SK-N-SH (cell line): ENCODE results near the gene FBXO47. TPM values are rescaled to one million over a fixed set of nuclear protein-coding genes. Genes with fewer than 3 reads are reported as not detected.

Experiments used
- CTCF ChIA-PET: fragments of 300-600, 350-600 bp; formaldehyde crosslinking; extraction: SDS; loops from one replicate; lab custom pipeline; 2021; lab: Yijun Ruan, JAX
- POLR2A ChIA-PET: fragments of 350-600 bp; sonication (Branson Sonifier 250); formaldehyde crosslinking; extraction: SDS; loops from one replicate; lab custom pipeline; 2020; ENCODE audit warnings: antibody characterized with exemption, inconsistent platforms; lab: Yijun Ruan, JAX
- DNase-seq: peaks from one replicate; pipeline ENCODE4 v3.0.0; 2012
- H2AFZ ChIP-seq: fragments of 200-600 bp; sonication (generic); 2 replicates; pipeline ENCODE4 v1.8.1; 2016; ENCODE audit warnings: antibody characterized with exemption, mild to moderate bottlenecking, low read depth
- H3F3A ChIP-seq: fragments of 200-600 bp; sonication (generic); replicated peaks from 2 replicates; pipeline ENCODE3; 2016; ENCODE audit warnings: antibody characterized with exemption, mild to moderate bottlenecking; ENCODE audit not compliant: insufficient read depth
- H3K27ac ChIP-seq, 2 experiments: fragments of 200-500 bp in 1 of 2; fragments of 200-600 bp in 1 of 2; sonication (Bioruptor generic) in 1 of 2; sonication (generic), shearing (Covaris generic) in 1 of 2; 2 replicates each; pipeline versions ENCODE4 v1.5.1 to v1.6.1; 2014 to 2016; ENCODE audit warnings: low read depth in 2 of 2, inconsistent platforms in 1 of 2, low read length in 1 of 2, mild to moderate bottlenecking in 1 of 2, mixed read lengths in 1 of 2
- H3K27me3 ChIP-seq: fragments of 200-600 bp; sonication (generic), shearing (Covaris generic); 2 replicates; pipeline ENCODE4 v1.6.1; 2016; ENCODE audit warnings: mixed run types; ENCODE audit not compliant: insufficient read depth
- H3K36me3 ChIP-seq, 2 experiments: fragments of 200-500 bp in 1 of 2; fragments of 200-600 bp in 1 of 2; sonication (Bioruptor generic) in 1 of 2; sonication (generic) in 1 of 2; replicated peaks in 1 of 2; 2 replicates each; pipeline versions ENCODE3 to v1.5.1; 2014 to 2016; ENCODE audit warnings: low read length in 1 of 2, mild to moderate bottlenecking in 1 of 2; ENCODE audit not compliant: insufficient read depth in 2 of 2, control insufficient read depth in 1 of 2
- H3K4me1 ChIP-seq, 2 experiments: fragments of 200-500 bp in 1 of 2; fragments of 200-600 bp in 1 of 2; sonication (Bioruptor generic) in 1 of 2; sonication (generic), shearing (Covaris generic) in 1 of 2; 2 replicates each; pipeline versions ENCODE4 v1.5.1 to v1.6.1; 2014 to 2016; ENCODE audit warnings: low read depth in 1 of 2, low read length in 1 of 2, mixed run types in 1 of 2; ENCODE audit not compliant: insufficient read depth in 2 of 2, control insufficient read depth in 1 of 2
- H3K4me2 ChIP-seq: fragments of 200-600 bp; sonication (generic), shearing (Covaris generic); 2 replicates; pipeline ENCODE4 v1.6.1; 2017; ENCODE audit warnings: mixed run types
- H3K4me3 ChIP-seq, 2 experiments: fragments of 200-500 bp in 1 of 2; fragments of 200-600 bp in 1 of 2; sonication (Bioruptor generic) in 1 of 2; sonication (generic), shearing (Covaris generic) in 1 of 2; 2 replicates each; pipeline versions ENCODE4 v1.5.1 to v1.8.1; 2014 to 2016; ENCODE audit warnings: low read depth in 2 of 2, inconsistent platforms in 1 of 2, low read length in 1 of 2, mild to moderate bottlenecking in 1 of 2, mixed read lengths in 1 of 2, moderate library complexity in 1 of 2
- H3K79me2 ChIP-seq: fragments of 200-600 bp; sonication (generic); 2 replicates; pipeline ENCODE4 v1.8.1; 2017; ENCODE audit warnings: mild to moderate bottlenecking; ENCODE audit not compliant: insufficient read depth
- H3K9ac ChIP-seq: fragments of 200-600 bp; sonication (generic); 2 replicates; pipeline ENCODE4 v1.6.1; 2017; ENCODE audit warnings: mixed run types
- H3K9me2 ChIP-seq: fragments of 200-600 bp; sonication (generic); 2 replicates; pipeline ENCODE4 v1.6.1; 2017; ENCODE audit warnings: mixed run types
- H3K9me3 ChIP-seq: fragments of 200-600 bp; sonication (generic); 2 replicates; pipeline ENCODE4 v1.6.1; 2017; ENCODE audit warnings: mixed run types, mild to moderate bottlenecking, moderate library complexity
- H4K20me1 ChIP-seq: fragments of 200-600 bp; sonication (generic); 2 replicates; pipeline ENCODE4 v1.6.1; 2017; ENCODE audit warnings: mild to moderate bottlenecking, mixed run types; ENCODE audit not compliant: insufficient read depth
- FOSL2 ChIP-seq: IDR thresholded peaks from 2 replicates; pipeline ENCODE4 v1.4.0; 2012; ENCODE audit warnings: low read depth, mild to moderate bottlenecking, moderate library complexity, borderline replicate concordance
- FOXJ3 ChIP-seq: sonication (generic); formaldehyde crosslinking; IDR thresholded peaks from 2 replicates; pipeline ENCODE4 v1.5.1; 2020; ENCODE audit warnings: mild to moderate bottlenecking, missing genetic modification reagents
- GABPA ChIP-seq: IDR thresholded peaks from 2 replicates; pipeline ENCODE4 v1.4.0; 2012; ENCODE audit warnings: low read depth, mild to moderate bottlenecking
- IRF3 ChIP-seq: fragments of 150-350 bp; IDR thresholded peaks from 2 replicates; pipeline ENCODE4 v1.6.1; 2016; ENCODE audit warnings: mild to moderate bottlenecking, low read depth, low read length
- NFIC ChIP-seq: IDR thresholded peaks from 2 replicates; pipeline ENCODE4 v1.4.0; 2012; ENCODE audit warnings: borderline replicate concordance
- PBX3 ChIP-seq: IDR thresholded peaks from 2 replicates; pipeline ENCODE4; 2012
- POLR2AphosphoS5 ChIP-seq: IDR thresholded peaks from 2 replicates; pipeline ENCODE4 v1.6.1; 2012; ENCODE audit warnings: low read depth, low read length
- RCOR1 ChIP-seq: fragments of 150-350 bp; IDR thresholded peaks from 2 replicates; pipeline ENCODE4 v1.6.1; 2017; ENCODE audit warnings: antibody characterized with exemption, low read length
- REST ChIP-seq: IDR thresholded peaks from 2 replicates; pipeline ENCODE4 v1.6.1; 2012; ENCODE audit warnings: mild to moderate bottlenecking, low read depth, low read length, moderate library complexity
- RFX5 ChIP-seq: IDR thresholded peaks from 2 replicates; pipeline ENCODE4 v1.6.1; 2012; ENCODE audit warnings: mild to moderate bottlenecking, improper control_type of control experiment, low read length
- SMC3 ChIP-seq: IDR thresholded peaks from 2 replicates; pipeline ENCODE4 v1.6.1; 2012; ENCODE audit warnings: low read depth, low read length, improper control_type of control experiment
- TAF1 ChIP-seq: IDR thresholded peaks from 2 replicates; pipeline ENCODE4 v1.6.1; 2012; ENCODE audit warnings: low read depth, mild to moderate bottlenecking, low read length, moderate library complexity, borderline replicate concordance
- TCF12 ChIP-seq: IDR thresholded peaks from 2 replicates; pipeline ENCODE4 v1.4.0; 2012
- TEAD4 ChIP-seq: IDR thresholded peaks from 2 replicates; pipeline ENCODE4 v1.4.0; 2012; ENCODE audit warnings: mild to moderate bottlenecking, borderline replicate concordance; ENCODE audit not compliant: insufficient read depth
- USF2 ChIP-seq: fragments of 150-350 bp; IDR thresholded peaks from 2 replicates; pipeline ENCODE4 v1.6.1; 2017; ENCODE audit warnings: antibody characterized with exemption, low read length, low read depth, borderline replicate concordance
- WGBS: methylation state at CpG from one replicate; pipeline ENCODE4 v1.1.6; 2017; ENCODE audit warnings: low lambda C conversion rate; 5-methylcytosine and 5-hydroxymethylcytosine counted together
- polyA plus RNA-seq, 3 experiments: library from polyadenylated mRNA; depleted of rRNA; stranded (reverse); fragments of >200 nt; gene quantifications; 2 replicates each; pipeline ENCODE4 v1.2.3, GENCODE V29; 2012
- TF ChIP-seq, protein P1 (sequence below): IDR thresholded peaks from 2 replicates; pipeline ENCODE4 v1.4.0; 2012; ENCODE audit warnings: low read depth

The FBXO47 gene
- polyA plus RNA-seq, 1 of the 3 experiments (the other 2 are of a cell fraction): not detected

DNA sequence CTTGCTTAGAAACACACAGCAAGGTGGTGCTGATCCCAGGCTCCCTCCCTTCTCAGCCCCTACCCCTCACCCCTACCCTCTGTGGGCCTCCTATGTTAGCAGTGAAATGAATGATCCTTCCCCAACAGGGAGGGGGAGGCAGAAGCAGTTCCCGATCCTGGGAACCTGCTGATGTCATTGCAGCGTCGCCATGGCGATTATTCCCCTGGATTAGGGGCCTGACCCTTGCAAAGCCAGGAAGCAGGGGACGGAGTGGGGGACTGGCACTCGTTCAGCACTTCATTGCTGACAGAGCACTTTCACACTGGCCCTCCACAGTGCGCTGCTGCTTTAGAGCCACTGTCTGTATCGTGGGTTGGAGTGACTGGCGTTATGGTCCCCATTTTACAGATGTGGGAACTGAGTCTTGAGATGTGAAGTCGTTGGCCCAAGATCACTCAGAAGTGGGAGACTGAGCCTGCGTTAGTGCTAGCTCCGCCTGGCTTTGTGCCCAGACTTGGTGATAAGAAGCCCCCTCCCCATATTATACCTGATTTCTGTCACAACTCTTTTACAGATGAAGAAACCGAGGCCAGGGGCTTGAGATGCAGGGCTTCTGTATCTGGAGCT lies 70.8 kb downstream of the FBXO47 start:
- H3K36me3 ChIP-seq: peaks cover 26 to 49% of the 10 kb centered on the region in 2 experiments
- TF ChIP-seq, protein P1, sequence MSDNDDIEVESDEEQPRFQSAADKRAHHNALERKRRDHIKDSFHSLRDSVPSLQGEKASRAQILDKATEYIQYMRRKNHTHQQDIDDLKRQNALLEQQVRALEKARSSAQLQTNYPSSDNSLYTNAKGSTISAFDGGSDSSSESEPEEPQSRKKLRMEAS: no peak
- TF ChIP-seq NFIC (no peak), SMC3 (no peak), FOXJ3 (no peak), FOSL2 (no peak), RFX5 (no peak), USF2 (no peak), GABPA (no peak), REST (no peak), TCF12 (no peak), TAF1 (no peak), TEAD4 (no peak), IRF3 (no peak), RCOR1 (no peak), PBX3 (no peak), POLR2AphosphoS5 (no peak)
- H4K20me1 ChIP-seq: peaks cover 80% of the 10 kb centered on the region
- H2AFZ ChIP-seq: no peak overlapping the region
- H3K4me3 ChIP-seq: no peak overlapping the region
- peaks cover 9 to 38% of the 10 kb centered on the region in 2 experiments; a peak in 1 of 4 replicates for H3K4me1 ChIP-seq
- H3K27me3 ChIP-seq: no peaks in the 10 kb centered on the region
- H3K79me2 ChIP-seq: peaks cover 75% of the 10 kb centered on the region
- peaks cover 38% of the 10 kb centered on the region for H3F3A ChIP-seq
- no peak overlapping the region for H3K9ac ChIP-seq
- H3K9me3 ChIP-seq: no peaks in the 10 kb centered on the region
- DNase-seq: no peak
- WGBS: 88% methylated on average over 7 of the region's 13 CpGs
- H3K4me2 ChIP-seq: no peak overlapping the region
- CTCF ChIA-PET: interaction anchor here (0.6 kb wide), 1 partner anchor 25 kb away, joined by 3 read pairs; no protein-coding TSS in a partner anchor
- POLR2A ChIA-PET: interaction anchor here (0.7 kb wide), 1 partner anchor 27 kb away, joined by 3 read pairs; the partner anchor contains the start of gene LASP1
- H3K27ac ChIP-seq: no peak overlapping the region; a peak in 2 of 4 replicates
- no peaks in the 10 kb centered on the region for H3K9me2 ChIP-seq
